GM19023 (cell line): ENCODE results near the gene TELO2.

ENCODE experiments used
- ATAC-seq: cut with Tn5 transposase; IDR thresholded peaks from one replicate; pipeline ENCODE4 v1.9.1; 2021; ENCODE audit warnings: mild to moderate bottlenecking, moderate library complexity; ENCODE audit not compliant: unreplicated experiment

The TELO2 gene

DNA sequence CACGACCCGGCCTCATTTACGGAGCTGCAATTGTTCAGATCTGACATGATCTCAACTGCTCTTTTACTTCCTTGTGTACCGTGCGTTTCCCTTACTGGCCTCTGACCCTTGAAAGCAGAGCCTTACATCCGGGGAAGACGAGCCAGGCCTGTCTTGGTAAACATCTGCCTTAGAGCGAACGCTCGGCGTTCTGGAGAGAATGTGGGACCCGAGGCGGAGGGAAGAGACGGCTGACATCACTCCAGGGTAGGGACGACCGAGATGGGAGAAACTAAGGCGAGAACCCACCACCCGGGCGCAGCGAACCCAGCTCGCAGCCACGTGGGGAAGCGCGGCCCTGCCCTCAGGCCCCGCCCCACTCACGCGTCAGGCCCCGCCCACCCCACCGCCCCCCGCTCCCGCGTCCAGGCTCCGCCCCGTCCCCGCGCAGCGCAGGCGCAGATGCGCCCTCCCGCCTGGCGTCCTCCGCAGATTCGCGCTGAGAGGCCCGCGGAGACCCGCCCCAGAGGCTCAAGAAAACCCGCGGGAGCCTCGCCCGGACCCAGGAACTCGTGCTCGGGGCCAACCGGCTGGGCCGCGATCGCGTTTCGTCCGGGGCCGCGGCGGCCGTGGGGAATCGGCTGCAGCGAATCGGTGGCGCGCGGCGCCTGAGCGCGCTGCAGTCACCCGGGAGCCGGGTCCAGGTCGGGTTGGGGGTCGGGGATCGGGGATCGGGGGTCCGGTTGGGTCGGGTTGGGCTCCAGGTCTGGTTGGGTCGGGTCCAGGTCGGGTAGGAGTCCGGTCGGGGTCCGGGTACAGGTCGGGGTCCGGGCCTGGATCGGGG lies at the start of gene TELO2:
TSS of gene TELO2 (plus strand) at position 438 of the 823 bp plus-strand sequence. CDS start 922 bp downstream, outside the sequence.
- no peak for ATAC-seq

DNA sequence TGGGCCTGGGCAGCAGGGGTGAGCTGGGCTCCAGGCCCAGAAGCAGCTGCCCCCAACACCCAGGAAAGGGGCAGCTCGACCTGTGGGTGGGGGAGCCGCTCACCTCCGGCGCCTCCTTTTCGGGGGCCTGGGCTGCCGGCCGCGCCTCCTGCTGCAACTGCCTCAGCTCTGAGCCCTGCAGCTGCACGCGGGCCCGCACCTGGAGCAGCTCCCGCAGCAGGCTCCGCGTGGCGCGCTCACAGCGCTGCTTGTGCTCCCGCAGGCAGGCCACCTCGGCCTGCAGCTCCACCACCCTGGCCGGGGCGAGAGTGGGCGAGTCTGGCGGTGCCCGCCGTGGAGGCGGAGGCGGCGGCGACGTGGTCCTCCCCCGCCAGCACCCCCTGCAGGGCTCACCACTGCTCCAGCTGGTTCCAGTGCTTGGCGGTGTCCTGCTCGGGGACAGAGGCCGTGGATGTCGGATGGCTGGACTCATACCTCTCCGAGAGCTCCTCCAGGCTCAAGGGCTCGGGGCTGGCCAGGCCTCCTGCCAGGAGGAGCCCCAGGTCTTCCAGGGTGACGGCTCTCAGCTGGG lies 49.7 kb upstream of the TELO2 start:
- ATAC-seq: no peak

DNA sequence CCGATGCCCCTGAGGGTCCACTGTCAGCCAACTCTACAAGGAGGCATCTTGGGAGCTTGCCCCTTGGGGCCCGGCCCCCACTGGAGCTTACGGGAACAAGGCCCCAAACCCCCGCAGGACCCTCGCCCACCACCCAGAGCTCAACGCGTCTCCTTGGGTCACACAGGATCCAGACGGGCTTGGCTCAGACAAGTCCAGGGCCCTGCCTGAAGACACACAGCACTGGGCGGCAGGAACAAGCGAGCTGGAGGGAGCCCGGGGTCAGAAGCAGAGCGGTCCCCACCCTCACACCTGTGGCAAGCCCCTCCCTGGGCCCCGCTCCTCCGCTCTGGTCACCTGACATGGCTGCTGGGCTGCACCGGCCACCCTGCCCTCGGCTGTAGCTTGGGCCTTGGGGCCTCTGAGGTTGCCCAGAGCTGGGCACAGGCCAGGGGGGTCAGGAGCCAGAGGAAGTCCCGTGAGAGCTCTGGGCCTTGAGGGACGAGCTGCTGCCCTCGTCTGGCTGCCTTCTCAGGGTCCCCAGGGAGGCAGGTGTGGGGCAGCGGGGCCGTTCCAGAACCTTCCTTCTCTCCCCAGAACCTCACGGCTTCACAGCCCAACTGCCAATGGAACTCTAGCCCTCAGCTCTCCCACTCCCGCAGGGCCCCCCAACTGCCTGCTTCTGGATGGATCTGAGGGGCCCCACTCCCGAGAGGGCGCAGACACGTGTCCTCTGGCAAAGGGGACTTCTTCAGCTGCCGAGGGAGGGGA lies 49.0 kb upstream of the TELO2 start, which contains the start of gene CCDC154:
TSS of gene CCDC154 (minus strand) at position 577 of the 750 bp plus-strand sequence. CDS start at position 343, 234 bp downstream.
- ATAC-seq: no peak

DNA sequence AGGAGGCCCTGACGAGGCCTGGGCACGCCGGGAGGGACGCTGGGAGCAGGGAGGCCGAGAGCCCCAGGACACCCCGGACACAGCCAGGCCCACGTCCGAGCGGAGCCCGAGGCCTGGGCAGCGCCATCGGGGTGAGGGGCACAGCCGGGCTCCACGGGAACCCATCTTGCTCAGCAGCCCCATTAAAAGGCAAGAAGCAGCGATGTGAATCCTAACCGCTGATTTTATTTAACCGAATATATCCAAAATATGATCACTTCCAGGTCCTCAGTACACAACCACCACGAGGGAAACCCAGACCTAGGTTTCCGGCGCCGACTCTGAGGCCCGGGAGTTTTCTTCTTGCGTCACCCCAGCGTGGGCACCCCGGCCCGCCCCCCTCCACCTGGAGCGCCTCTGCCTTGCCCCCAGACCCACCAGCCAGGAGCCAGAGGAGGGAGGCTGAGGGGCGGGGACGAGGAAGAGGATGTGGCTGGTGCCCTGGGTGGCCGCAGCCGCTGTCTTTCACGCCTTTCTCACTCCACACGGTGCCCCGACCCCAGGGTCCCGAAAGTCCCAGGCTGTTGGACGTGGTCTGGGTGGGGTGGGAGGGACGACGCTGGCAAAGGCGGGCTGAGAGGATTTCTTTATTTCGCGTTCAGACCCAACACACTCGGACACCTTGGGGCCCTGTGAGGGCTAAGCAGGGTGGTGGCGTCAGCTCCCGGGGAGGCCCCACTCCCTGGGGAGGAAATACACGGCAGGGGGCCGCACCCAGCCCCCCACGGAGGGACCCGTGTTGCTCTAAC lies 48.2 kb upstream of the TELO2 start:
- ATAC-seq: no peak

DNA sequence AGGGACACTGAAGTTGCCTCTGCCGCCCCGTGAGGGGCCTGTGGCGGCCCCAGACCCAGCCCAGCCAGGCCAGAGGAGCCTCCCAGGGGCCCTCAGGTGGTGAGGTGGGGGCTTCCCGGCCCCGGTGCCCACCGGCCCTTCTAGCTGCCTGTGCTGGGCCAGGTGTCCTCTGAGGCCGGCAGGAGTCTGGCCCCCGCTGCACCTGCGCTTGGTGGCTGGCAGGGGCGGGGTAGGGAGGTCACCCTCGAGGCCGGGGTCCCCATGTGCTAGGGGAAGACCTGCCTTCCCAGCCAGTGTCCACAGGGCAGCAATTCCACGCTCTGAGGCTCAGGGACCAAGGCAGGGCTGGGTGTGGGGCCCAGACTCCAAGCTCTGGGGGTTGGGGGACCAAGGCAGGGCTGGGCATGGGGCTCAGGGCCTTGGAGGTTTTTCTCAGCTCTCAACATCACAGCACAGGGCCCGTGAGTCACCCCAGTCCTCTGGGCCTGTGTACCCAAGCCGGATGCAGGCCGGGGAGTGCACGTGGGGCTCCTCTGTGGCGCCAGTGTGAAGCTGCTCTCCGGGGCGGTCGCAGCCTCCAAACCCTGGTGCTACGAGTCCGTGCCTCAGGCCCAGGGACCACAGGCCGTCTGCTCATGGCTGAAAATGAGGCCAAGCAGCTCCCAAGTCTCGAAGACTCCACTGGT lies 47.5 kb upstream of the TELO2 start:
- ATAC-seq: no peak

DNA sequence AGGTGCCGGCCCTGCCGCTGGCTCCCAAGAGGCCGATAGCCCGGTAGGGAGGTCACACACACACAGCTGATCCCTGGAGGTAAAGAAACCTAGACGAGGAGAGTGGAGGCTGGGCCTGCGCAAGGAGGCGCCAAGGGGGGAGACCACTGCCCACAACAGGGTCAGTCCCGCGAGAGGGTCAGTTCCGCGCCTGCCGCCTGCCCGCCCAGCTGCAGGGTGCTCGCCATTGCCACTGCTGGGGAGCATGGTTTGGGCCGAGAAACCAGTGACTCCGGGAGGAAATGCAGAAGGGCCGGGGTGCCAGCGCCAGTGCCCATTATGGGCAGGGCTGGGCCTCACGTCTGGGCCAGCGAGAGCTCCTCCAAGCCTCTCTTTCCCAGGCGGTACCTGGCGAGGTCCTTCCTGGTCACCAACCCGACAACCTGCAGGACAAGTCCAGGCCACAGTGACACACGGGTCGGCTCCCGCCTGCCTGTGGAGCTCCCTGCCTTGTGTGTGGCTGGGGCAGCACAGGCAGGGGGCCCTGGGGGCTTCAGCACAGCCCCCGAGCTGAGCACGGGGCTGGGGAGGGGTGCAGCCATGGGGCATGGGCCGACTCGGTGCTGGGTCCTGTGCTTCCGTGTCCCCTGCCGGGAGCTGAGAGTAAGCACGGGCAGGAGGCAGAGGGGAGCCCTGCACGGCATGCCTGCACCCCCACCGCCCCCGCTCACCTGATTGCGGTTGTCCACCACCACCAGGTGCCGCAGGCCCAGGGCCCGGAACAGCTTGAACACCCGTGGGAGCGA lies 46.7 kb upstream of the TELO2 start:
- ATAC-seq: no peak

DNA sequence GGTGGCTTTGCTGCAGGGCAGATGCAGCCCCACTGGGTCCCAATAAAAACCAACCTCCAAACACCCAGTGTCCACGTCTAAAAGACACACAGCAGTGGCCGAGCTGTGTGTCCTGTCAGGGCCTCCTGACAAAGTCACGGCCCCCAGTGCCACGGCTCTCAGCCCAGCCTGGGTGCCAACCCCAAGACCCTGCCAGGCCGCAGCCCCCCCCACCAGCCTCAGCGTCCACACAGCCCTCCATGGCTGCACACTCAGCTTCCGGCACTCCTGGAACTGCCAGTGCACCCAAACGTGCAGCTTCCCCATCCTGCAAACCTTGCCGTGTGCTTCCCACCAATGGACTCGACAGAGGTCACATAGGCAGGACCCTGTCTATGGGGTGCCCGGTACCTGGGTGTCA lies 45.2 kb upstream of the TELO2 start:
- ATAC-seq: no peak

DNA sequence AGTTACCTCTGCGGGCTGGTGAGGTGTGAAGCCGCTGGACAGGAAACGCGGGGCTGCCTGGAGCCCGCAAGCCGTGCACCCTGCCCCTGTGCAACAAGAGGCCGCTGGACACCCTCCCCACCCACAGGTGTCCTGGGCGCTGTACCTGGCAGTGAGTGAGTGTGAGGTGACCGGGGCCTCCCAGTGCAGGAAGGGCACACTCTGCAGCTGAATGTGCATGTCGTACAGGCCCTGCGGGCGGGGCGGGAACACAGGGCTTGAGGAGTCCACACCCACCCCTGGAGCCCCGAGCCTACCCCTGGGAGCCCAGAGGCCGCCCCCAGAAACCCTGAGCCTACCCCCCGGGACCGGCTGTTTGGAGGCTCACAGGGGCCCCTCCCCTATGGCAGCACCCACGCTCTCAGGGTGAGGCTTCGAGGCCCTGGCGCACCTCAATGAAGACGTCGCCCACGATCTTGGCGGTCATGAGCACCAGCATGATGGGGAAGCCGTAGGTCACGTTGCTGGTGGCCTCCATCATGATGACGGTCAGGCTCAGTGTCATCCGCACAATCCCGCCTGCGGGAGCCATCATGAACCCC lies 44.5 kb upstream of the TELO2 start:
- ATAC-seq: no peak

DNA sequence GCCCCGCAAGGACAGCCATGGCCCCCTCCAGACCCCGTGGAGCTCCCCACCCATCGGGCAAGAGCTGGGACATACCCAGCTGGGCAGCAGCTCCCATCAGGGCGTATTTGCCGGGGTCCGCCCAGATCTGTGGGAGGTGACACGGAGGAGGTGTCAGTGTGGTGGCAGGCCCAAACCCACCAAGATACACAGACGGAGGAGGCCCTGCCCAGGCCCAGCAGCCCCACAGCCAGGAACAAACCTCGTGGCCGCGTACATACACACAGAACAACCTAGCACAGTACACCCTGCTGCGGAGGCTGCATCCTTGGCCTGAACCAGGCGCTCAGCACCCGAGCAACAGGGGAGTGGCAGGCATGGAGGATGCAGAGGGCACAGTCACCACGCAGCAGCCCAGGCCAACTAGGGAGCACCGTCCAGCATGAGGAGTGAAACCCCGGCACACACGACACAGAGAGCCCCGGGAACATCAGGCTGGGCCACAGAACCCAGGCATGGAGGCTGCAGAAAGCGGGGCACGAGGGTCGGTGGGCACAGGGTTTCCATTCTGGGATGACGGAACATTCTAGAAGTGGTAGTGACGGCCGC lies 43.9 kb upstream of the TELO2 start:
- no peak for ATAC-seq

DNA sequence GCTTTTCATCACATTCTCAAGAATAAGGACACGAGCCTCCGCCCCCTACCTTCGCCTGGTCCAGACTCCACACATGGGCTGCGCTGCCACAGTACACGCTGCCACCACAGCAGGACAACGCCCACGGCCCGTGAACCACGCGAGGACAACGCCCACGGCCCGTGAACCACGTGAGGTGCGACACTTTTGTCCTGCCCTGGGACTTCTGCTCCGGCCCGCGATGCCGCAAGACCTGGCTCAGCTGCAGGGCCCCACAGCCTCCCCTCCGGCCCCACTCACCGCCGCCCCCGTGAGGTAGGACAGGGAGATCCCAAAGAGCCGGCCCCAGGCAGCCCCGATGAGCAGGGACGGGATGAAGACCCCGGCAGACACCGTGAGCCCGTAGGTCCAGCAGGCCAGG lies 42.9 kb upstream of the TELO2 start:
- ATAC-seq: no peak

DNA sequence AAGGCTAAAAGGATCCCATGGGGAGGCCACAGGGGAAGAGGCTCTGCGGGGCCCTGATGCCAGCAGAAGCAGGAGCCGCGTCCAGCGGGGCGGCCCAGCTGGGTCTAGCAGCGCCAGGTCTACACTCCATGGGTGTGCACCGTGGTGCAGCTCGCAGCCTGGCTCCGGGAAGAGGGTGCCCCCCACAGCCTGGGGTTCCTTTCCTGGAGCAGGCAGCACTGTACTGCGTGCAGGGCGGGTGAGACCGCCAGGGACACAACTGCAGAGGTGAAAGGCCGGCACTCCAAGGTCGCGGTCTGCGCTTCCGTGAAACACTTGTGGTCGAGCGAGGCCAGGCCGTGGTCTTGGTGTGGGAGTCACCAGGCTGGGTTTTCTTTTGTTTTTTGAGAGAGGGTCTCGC lies 42.3 kb upstream of the TELO2 start:
- ATAC-seq: no peak

DNA sequence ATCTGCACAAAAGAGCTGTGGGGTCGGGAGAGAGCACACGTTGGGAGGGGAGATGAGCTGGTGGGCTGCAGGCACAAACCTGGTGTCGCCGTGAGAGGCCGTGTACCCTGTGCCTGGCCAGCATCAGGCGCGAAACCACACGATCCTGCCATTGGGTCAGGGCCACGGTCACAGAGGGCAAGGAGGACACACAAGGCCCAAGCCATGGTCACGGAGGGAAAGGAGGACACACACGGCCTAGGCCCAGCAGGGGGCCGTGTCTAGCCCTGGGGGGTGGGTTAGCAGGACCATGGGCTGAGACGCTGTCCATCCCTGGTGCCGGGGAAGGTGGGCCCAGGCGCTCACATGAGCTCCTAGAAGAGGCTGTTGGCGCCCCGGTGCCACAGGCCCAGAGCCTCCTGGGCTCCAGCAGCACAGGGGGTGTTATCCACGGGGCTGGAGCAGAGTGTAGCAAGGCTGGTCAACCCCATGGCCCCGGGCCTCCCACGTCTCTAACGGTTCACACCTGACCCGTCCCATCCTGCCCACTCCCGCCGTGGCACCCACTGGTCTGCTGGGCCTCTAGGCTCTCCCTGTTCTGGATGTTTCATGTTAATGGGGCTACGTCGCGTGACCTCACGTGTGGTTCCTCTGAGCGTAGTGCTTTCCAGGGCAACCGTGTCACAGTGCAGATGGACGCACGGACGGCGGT lies 41.3 kb upstream of the TELO2 start:
- no peak for ATAC-seq

DNA sequence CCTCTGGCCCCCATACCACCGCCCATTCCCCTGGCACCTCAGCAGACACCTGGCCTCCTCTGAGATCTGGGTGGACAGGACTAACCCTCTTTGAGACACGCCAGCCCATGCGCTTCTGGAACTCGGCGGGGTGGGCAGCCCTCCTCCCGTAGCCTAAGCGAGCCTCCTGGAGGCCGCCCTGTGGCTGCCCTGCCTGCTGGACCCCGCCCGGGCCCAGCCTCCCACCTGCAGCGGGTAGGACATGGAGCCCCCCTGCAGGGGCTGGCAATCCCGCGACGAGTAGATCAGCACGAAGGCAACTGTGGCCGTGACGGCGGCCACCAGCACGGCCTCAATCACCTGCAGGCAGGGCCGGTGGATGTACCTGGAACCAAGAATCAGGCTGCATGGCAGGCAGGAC lies 40.6 kb upstream of the TELO2 start:
- ATAC-seq: no peak

DNA sequence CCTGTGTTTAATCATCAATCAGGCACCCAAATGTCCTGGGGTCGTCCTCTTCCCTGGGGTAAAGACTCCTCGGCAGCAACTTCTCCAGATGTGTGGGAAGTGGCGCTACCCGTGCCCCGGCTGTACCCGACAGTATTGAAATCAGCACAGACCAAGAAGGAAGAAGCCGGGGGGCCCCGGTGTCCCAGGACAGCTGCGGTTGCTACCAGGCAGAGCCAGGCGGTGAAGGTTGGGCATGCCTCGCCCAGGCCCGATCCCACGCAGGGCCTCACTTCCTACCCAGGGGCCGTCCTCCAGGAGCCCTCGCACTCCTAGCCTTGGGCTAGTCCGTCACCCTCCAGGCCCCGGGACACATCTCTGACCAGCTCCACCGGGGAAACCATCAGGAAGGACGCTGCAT lies 39.8 kb upstream of the TELO2 start:
- ATAC-seq: no peak

DNA sequence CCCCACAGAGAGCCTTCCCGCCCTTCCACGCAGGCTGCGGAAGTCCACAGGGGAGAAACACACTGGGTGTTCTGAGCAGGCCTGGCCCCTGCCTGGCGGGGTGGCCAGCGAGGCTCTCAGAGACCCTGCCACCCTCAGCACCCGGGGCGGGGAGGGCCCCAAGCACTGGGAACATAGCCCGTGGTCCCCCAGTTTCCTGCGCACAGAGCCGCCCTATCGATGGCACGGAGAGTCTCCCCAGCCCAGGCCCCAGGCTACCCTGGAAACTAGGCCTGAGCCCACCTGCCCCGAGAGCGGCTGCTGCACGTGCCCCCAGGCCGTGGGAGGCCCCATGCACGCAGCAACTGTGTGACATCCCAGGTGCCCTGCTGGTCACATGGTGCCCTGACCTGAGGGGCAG lies 38.6 kb upstream of the TELO2 start:
- ATAC-seq: no peak

DNA sequence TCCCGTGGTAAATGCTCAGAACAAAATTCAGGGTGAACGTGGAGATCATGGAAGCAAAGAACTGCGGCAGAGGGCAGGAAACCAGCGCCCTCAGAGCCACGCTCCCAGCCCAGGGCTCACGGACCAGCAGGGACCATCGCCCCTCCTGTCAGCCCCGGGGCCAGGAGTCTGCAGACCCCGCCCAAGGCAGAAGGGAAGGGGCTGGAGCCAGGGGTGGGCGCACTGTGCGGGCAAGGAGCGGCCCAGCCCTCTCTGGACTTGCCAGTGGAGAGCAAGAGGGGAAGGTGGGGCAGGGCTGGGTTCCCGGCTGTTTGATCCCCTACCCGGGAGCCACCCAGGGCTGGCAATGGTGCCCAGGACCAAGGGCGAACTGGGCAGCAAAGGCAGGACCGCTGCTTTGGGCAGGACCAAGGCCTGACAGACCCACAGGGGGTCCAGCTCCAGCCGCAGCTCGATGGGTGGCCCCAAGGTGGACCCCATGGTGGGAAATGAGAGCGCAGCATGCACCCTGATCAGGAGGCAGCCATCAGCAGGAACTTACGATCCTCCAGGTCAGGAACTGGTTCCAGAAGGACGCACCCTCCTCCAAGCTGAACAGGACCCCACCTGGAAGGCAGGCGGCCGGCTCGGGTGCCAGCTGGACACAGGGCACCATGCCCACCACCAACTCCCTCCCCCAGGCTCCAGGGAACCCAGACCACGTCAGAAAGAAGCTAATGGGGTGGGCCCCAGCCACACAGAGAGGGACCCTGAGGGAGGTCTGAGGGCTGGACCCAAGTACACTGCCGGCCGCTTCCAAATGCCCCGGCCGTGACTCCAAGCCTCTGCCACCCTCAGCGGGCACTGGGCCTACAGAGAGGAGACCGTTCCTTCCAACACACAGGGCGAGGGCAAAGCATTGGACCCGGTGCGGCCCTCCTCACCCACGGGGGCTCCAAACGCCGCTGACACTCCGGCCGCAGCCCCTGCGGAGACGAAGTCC lies 37.7 kb upstream of the TELO2 start:
- no peak for ATAC-seq

DNA sequence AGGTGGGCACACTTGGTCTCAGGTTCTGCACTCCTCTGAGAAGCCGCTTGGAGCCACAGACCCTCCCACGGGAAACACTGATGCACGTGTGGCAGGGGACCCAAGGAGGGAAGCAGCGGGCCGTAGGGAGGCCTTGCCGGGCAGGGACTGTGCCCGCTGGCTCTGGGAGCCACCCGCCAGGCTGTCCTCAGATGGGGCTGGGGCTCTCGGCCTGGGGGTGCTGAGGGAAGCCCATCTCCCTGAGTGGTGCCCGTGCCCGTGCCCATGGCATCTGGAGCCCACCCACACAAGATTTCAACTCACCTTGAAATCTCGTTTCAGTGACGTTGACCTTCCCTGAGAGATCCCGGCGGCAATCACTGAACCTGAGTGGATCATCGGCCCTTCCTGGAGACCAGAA lies 36.2 kb upstream of the TELO2 start:
- ATAC-seq: no peak
